HG03378 (cell line): ENCODE measurements around the gene ERC1.
"Not testable (repeated sequence)": the region's sequence is repeated elsewhere in the genome, so short reads cannot be mapped to it uniquely, and the experiment has no call there.

Experiments
- ATAC-seq: cut with Tn5 transposase; IDR thresholded peaks from one replicate; pipeline ENCODE4 v1.9.1; 2021; ENCODE audit warnings: mild to moderate bottlenecking, moderate library complexity; ENCODE audit not compliant: unreplicated experiment

ERC1 gene

GRCh38 chr12:1179128-1179527, 188.1 kb downstream of the ERC1 start:
- ATAC-seq, result no peak

- no peak for ATAC-seq
Measured at GRCh38 chr12:1182069-1182468, 191.0 kb downstream of the ERC1 start.

GRCh38 chr12:1184402-1184801, 193.4 kb downstream of the ERC1 start:
- no peak for ATAC-seq

DNA sequence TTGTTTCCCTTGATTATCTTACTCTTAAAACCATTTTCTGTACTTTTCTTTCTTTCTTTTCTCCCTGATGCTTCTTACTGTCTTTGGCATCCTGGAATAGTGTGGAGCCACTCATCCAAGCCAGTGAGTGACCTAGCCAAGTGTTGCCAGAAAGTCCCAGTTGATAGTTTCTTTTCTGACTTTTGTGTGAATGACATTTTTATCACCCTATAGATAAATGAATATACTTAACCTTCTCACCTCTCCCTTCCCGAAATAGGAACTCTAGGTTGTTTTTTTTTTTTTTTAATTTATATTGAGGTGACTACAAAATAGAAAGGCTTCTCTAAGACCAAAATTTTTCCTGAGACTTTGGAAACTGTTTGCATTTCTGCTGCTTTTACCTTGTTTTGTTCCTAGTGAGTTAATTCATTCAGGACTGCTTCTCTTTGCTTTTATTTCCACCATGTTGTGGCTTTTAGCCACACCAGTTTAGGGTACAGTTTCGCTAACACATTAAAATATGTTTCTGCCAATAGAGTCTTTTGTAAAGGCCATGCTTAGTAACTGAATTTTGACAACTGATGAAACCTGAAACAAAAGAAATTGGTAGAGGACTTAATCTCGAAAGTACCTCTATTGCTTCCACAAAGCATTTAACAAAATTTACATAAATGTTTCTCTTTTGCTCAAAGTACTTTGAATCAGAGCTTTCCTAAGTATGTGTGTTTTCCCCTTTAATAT, 194.6 kb downstream of the ERC1 start:
- peak; percentile 44 for ATAC-seq

GRCh38 chr12:1186298-1186697, 195.3 kb downstream of the ERC1 start:
- ATAC-seq, result no peak

DNA sequence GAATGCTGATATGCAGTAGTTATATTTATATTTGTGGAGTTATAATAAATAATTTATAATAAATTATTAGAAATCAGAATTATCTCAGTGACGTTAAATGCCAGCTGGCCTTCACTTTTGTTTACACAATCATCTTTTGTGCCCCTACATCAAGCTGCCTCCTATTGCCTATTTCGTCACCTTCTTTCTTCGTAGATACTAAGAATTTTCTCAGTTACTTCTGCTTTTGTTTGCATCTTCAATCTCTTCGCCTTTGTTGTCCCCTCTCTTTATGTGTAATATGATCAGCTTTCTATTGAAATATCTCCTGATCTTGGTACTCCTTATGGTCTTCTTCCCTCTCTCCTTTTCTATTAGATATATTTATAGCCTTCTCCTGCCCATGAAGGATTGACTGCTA, 197.0 kb downstream of the ERC1 start:
- no peak for ATAC-seq

DNA sequence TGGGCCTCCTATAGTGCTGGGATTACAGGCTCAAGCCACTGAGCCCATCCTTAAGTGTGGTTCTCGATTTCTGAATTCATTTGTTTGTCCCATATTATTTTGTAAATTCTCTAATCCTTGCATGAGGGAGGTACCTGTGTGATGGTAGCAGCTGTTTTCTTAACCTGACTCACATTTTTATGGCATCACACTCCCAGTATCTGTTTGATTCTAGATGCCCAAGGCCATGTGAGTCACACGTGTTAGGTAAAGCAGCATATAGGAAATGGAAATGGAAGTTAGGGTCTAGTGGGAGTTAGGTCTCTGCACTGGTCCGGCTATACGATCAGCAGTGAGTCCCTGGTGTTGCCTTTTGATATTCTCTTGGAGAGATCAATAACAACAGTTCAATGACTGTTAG, 198.1 kb downstream of the ERC1 start:
- ATAC-seq, result no peak

DNA sequence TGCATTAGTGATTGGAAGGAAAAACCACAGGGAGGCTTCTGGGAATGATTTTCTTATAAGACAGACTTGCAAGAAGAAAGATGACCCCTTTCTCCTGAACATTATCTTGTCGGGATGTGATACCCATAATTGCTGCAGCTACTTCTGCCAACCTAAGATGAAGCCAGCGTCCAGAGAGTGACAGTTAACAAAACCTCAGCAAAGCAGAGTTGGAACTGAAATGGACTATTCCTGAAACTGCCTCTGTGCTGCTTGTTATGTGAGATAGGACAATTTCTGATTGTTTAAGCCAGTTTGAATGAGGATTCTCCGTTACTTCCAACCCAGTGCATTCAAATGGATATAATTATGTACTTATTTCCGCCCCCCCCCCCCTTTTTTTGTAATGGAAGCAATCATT, 204.5 kb downstream of the ERC1 start:
- no peak for ATAC-seq

- no peak for ATAC-seq
Measured at GRCh38 chr12:1197264-1198018, 206.4 kb downstream of the ERC1 start.

DNA sequence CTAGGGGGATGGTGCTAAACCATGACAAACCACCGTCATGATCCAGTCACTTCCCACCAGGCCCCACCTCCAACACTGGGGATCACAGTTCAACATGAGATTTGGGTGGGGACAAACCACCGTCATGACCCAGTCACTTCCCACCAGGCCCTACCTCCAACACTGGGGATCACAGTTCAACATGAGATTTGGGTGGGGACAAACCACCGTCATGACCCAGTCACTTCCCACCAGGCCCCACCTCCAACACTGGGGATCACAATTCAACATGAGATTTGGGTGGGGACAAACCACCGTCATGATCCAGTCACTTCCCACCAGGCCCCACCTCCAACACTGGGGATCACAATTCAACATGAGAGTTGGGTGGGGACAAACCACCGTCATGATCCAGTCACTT, 207.8 kb downstream of the ERC1 start:
- not testable (repeated sequence) for ATAC-seq

DNA sequence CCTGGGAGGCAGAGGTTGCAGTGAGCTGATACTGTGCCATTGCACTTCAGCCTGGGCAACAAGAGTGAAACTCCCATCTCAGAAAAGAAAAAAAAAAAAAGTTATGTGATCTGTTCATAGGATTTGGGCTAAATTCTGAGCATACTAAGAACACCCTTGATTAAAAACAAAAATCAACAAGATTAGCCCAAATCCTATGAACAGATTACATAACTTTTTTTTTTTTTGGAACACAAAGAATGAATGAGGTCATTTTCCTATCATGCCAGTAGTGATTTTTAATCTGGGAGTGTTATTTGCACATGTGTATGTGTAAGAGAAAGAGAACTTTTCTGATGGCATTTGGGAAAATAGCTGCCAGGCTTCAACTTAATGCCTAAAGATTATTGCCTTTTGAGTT, 208.7 kb downstream of the ERC1 start:
- ATAC-seq, result no peak

- ATAC-seq, result no peak
Measured at GRCh38 chr12:1201030-1201429, 210.0 kb downstream of the ERC1 start.

DNA sequence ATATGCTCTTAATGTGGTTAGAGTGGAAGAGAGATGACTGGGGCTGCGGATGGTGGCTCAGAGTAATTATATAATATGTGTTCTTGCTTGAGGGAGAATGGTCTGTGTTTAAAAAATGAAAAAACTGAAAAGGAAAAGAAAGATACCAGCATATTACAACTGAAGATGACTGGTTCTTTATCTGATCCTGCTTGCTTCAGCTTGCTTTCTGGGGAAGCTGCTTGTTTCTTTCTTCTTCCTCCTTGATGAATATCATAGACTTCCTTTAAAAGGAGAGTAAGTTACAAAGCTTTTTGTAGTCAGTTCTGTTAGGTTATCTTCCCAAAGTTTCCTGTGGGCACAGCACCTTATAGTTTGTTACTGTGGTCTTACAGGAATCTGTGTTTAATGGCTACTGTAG, 210.9 kb downstream of the ERC1 start:
- ATAC-seq, result no peak

GRCh38 chr12:1203735-1204019, 212.7 kb downstream of the ERC1 start:
- no peak for ATAC-seq

- ATAC-seq, result peak; percentile 85
Measured at GRCh38 chr12:1204581-1205121, 213.6 kb downstream of the ERC1 start.

DNA sequence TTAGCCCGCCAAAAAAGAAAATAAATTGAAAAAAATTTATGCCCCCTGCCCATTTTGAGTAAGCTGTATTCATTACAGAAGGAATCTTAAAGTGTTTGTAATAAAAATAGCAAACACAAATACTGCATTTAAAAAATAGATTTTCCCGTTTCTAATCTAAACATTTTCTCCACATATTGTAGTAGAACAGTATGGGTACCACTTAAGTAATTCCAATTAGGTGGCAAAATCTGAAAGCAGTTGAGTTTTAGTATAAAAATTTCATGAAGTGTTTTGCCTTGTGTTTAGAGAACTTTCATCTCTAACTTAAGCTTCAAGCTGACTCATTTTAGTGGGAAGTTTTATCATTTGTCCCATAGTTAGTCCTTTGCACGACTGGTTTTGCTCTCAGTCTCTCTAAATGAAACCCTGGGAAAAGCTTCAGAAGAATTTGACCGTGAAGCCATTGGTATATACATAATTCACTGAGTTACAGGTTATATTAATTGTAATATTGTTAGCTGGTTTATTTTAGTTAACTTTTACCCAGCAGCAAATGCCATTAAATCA, 214.6 kb downstream of the ERC1 start:
- no peak for ATAC-seq

- no peak for ATAC-seq
Measured at GRCh38 chr12:1206118-1206734, 215.2 kb downstream of the ERC1 start.

GRCh38 chr12:1207276-1207675, 216.3 kb downstream of the ERC1 start:
- no peak for ATAC-seq

DNA sequence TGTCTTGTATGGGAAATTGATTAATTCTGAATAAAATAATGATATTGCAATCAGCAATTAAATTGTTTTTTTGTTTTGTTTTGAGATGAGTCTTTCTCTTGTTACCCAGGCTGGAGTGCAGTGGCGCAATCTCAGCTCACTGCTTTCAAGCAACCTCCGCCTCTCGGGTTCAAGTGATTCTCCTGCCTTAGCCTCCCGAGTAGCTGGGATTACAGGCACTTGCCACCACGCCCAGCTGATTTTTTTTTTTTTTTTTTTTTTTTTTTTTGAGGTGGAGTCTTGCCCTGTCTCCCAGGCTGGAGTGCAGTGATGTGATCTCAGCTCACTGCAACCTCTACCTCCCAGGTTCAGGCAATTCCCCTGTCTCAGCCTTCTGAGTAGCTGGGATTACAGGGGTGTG, 217.7 kb downstream of the ERC1 start:
- ATAC-seq, result not testable (repeated sequence)

GRCh38 chr12:1212526-1212925, 221.5 kb downstream of the ERC1 start:
- ATAC-seq, result no peak

DNA sequence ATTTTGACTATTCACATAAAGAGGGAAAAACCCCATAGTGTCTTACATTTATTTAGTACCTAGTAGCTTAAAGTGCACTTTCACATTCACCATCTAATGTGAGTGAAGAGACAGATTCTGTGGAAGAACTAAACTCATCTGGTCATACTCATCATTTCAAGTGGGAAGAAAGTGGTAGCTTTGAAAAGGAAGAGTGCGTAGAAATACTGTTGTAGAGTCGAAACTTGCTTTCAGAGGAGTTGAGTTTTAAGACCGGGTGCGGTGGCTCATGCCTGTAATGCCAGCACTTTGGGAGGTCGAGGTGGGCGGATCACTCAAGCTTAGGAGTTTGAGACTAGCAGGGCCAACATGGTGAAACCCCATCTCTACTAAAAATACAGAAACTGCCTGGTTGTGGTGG, 222.2 kb downstream of the ERC1 start:
- no peak for ATAC-seq
